Ramos (cell line): Measurements from ENCODE around the gene OTOP3.
"Not testable (repeated sequence)": the region's sequence is repeated elsewhere in the genome, so short reads cannot be mapped to it uniquely, and the experiment has no call there.

Experiments
- in situ Hi-C: fragments of 300-500 bp; cut with MboI; formaldehyde crosslinking; loops from one replicate; pipeline ENCODE4 v1.14.3; 2022; ENCODE audit warnings: low sequenced_read_pairs; ENCODE audit not compliant: unreplicated experiment

OTOP3 gene

GRCh38 chr17:74959826-74960515 lies 24.3 kb downstream of the OTOP3 start:
- in situ Hi-C loops: no loop called here

GRCh38 chr17:74960570-74961342 lies 25.1 kb downstream of the OTOP3 start:
- in situ Hi-C loops: no loop called here

DNA sequence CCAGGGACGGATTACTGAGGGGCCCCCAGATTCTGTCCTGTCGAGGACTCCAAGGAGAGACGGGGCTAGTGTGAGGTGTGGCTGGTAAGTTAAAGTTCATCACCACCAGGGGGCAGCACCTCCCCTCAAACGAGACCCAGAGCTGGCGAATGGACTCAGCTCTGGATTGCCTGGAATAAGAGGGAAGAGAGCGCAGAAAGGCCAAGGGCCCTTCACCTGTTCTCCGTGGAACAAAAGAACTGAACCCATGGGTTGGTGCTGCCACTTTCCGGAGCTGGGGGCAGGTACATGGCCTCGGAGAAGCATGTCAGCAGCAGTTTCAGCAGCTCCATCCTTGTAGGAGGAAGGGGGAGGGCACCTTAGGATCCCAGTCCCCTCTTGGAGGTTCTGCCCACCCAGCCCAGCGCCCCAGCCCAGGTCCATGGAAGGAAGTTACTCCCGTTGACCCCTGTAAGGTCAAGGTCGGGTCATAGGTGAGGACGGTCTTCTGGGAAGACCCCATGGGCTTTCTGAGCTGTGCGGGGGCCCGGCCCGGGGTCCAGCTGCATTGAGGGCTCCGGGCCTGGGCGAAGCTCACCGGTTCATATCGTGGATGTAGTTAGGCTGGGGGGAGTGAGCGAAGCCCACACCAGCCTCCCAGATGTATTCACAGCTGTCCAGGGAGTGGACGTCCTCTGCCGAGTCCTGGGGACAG lies 26.1 kb downstream of the OTOP3 start:
- in situ Hi-C loops: no loop called here

GRCh38 chr17:74962622-74963394 lies 27.1 kb downstream of the OTOP3 start:
- in situ Hi-C loops: no loop called here

DNA sequence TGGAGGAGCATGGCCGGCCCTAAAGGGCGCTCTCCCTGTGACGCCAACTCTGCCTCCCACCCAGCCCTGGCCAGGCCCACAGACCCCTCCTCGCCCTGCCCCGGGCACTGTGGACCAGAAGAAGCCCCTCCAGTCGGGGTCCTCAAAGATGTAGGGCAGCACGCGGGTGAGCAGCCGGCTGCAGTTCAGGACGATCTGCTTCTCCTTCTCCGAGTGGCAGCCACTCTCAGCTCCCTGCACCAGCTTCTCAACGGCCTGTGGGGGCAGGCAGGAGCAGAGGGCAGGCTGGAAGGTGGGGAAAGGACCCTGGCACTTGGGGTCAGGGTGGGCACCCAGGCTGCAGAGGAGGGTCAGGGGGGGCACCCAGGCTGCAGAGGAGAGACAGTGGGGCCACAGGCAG lies 28.0 kb downstream of the OTOP3 start:
- in situ Hi-C loops: no loop called here

DNA sequence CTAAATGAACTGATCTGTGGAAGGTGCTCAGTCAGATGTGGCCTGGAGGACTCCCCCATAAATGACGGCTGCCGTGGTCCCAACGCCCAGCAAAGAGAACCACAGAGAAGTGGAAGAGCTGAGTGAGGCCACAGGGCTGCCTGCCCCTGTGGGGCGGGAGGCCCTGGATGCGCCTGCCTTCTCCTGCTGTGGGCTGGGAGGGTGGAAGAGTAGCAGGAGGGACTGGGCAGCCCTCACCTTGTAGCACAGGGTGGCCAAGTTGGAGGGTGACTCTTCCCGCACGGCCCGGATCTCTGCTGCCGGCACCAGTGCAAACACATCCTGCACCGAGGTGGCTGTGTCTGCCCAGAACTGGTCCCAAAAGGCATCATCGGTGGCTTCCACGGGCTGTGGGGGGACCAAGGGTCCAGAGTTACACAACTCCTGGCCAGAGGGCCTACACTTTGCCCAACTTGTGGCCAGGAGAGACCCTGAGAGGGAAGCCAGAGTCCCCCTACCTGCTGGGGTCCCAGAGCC lies 28.6 kb downstream of the OTOP3 start:
- in situ Hi-C loops: no loop called here

DNA sequence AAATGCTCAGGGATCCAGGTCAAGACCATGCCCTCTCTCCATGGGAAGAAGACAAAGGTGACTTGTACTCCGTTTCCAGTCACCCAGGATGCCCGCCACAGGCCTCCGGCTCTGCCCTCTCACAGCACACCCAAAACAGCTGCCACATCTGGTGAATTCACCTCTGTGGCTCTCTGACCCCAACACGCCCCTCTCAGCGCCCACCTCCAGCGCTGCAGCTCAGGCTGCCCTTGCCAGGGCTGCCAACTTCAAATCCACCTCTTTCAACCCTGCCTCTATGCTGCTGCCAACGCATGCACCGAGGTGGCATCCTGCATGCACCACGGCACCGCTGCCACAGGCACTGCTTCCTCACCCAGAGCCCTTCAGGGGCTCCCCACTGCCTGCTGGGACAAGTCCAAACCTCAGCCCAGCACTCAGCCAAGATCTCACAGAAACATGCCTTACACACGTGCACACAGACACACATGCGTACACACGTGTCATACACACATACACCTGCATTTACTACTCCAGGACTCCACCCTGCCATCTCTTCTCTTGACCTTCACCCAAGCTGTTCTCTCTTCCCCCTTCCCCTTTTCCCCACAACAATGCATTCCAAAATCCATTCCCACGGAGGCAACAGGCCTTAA lies 29.4 kb downstream of the OTOP3 start:
- in situ Hi-C loops: no loop called here

DNA sequence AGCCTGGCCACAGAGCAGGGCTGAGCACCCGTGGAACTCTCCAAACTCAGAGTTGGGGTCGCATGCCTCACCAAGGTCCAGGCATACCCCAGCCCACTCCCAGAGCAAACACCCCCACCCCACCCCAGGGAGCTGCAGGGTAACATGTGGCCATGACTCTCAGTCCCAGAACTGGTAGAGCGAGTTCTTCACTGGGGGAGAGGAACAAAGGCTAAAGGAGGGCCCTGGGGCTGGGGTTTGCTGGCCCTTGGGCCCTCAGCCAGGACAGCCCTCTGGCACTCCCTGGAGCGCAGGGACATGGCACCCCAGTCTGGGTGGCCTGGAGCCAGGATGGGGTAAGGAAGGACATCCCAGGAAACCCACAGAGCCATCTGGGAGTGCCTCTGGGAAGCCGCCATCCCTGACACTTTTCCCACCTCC lies 32.7 kb downstream of the OTOP3 start:
- in situ Hi-C loops: no loop called here

DNA sequence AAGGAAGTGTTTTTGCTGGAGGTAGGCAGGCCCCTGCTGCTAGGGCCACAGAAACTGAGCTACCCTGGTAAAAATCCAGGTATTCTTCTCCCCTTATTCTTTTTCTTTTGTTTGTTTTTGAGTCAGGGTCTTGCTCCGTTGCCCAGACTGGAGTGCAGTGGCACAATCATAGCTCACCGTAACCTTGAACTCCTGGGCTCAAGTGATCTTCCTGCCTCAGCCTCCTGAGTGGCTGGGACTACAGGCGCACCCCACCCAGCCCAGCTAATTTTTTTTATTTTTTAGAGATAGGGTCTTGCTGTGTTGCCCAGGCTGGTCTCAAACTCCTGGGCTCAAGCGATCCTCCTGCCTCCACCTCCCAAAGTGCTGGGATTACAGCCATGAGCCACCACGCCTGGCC lies 33.8 kb downstream of the OTOP3 start:
- in situ Hi-C loops: not testable (repeated sequence)

GRCh38 chr17:74970395-74970794 lies 34.7 kb downstream of the OTOP3 start:
- in situ Hi-C loops: no loop called here

DNA sequence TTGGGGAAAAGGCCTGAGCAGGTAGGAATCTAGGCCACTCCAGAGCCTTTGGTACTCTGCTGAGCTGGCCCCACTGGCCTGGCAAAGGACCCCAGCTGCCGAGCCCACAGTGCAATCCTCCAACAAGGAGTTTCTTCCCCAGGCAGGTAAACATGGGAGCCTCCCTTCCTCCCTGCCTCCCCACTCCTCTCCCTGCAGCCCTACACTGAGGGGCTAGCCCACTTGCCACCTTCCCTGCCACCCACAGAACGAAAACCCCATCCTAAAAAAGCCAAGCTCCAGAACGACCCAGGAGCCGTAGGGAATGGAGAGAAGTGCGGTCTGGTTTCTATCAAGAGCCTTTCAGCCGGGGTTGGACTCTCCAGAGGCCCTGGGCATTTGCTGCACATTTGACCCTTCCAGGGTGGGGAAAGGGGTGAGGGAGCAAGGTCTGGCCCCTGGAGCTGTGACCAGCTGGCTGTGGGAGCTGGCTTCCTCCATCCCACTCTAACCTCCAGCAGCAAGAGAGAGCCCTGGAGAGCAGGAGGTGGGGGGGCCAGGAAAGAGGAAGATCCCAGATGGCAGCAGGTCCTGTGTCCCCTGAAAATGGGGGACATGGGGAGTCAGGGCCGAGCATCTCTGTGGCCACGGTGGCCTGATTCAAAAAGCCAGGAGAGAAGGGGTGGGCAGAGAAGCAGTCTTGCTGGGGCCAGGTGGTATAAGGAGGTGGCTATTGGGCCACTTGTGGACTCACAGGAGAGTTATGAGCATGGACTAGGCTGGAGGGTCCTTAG lies 35.6 kb downstream of the OTOP3 start:
- in situ Hi-C loops: no loop called here

GRCh38 chr17:74971842-74972106 lies 36.1 kb downstream of the OTOP3 start:
- in situ Hi-C loops: no loop called here

- in situ Hi-C loops: no loop called here
Observed at GRCh38 chr17:74972107-74972972, 36.6 kb downstream of the OTOP3 start, which contains the start of gene HID1. Gene HID1, minus strand, starts transcription at chr17:74972759. Its CDS starts 103 bp downstream, at chr17:74972656.

- in situ Hi-C loops: no loop called here
Observed at GRCh38 chr17:74972973-74973328, 37.3 kb downstream of the OTOP3 start.

DNA sequence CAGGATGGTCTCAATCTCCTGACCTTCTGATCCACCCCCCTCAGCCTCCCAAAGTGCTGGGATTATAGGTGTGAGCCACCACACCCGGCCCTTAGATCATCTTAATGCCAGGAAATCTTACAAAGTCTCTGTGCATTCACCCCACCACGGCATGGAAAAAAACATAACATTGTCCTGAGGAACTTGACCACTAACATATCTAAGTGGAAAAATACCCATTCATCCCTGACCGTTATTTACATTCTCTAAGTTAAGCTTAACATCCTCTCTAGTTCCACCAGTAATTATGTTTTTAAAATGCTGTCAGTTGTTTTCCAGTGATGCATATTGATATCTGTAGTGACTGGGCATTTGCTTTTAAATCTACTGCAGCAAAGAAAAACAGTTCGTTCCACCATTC lies 40.2 kb downstream of the OTOP3 start:
- in situ Hi-C loops: no loop called here

GRCh38 chr17:74977802-74978201 lies 42.1 kb downstream of the OTOP3 start:
- in situ Hi-C loops: no loop called here

DNA sequence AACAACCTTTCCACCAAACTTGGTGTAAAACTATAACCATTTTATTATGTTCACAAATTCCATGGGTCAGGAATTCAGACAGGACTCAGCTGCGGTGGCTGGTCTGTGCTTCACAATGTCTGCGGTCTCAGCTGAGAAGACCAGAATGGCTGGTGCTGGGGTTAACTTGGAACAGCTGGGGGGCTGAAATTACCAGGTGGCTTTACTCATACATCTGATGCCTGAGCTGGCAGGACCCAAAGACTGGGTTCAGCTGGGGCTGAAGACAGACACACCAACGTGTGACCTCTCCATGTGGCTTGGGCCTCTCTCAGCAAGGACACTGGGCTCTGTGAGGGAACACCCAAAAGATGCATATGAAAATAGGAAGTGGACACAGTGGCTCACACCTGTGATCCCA lies 42.5 kb downstream of the OTOP3 start:
- in situ Hi-C loops: no loop called here

- in situ Hi-C loops: no loop called here
Observed at GRCh38 chr17:74979408-74980146, 43.9 kb downstream of the OTOP3 start.
